A549 treated with CORT108297 at 1 μM for 4 hours (cell line): ENCODE results near the gene UCHL1. TPM values are rescaled to one million over a fixed set of nuclear protein-coding genes. Genes with fewer than 3 reads are reported as not detected.

Experiments
- total RNA-seq: library from RNA; stranded (reverse); fragments of 200-300 nt; extraction: Qiagen RNA extraction; gene quantifications from 5 replicates; pipeline ENCODE4 v1.2.3, GENCODE V29; 2022

The UCHL1 gene
- 963 to 1,029 TPM (median 989 TPM) in 5 replicates for total RNA-seq

GRCh38 chr4:41256740-41257256 is at the start of gene UCHL1:
Gene UCHL1, plus strand, starts transcription at chr4:41256928. Its CDS starts 49 bp downstream, at chr4:41256977.

GRCh38 chr4:41214136-41214824 is 42.4 kb upstream of the UCHL1 start, which contains the start of gene APBB2:
Gene APBB2, minus strand, starts transcription at chr4:41214542. Its CDS starts 181,288 bp downstream, at chr4:41033254.

Other genes with a start within 250 kb of the UCHL1 start
- gene APBB2, start 42.4 kb upstream of the UCHL1 start, total RNA-seq: 6.5 to 10.1 TPM (median 9.2 TPM) in 5 replicates